Gastroesophageal sphincter (tissue), 3 donors: ENCODE data around the gene IZUMO2.

Experiments used
- CTCF ChIP-seq, 4 experiments: fragments of 200-600 bp in 2 of 4; fragments of 450-650 bp in 2 of 4; sonication (generic) in 1 of 4; IDR thresholded peaks; one replicate each; pipeline ENCODE4 v1.5.1; 2017 to 2019; ENCODE audit warnings: antibody characterized with exemption in 4 of 4, mild to moderate bottlenecking in 2 of 4, moderate library complexity in 2 of 4
- EP300 ChIP-seq: sonication (generic); formaldehyde crosslinking; IDR thresholded peaks from one replicate; pipeline ENCODE4 v1.6.1; 2017; ENCODE audit warnings: antibody characterized with exemption, mild to moderate bottlenecking
- POLR2A ChIP-seq, 2 donors: fragments of 450-650 bp; IDR thresholded peaks; one replicate each; pipeline ENCODE4 v1.6.1; 2017; ENCODE audit warnings: antibody characterized with exemption in 2 of 2, mild to moderate bottlenecking in 2 of 2, moderate library complexity in 1 of 2
- POLR2AphosphoS5 ChIP-seq: sonication (generic); formaldehyde crosslinking; IDR thresholded peaks from one replicate; pipeline ENCODE4 v1.6.1; 2017; ENCODE audit warnings: antibody characterized with exemption

GRCh38 chr19:50195224-50195623 lies 32.1 kb upstream of the IZUMO2 start:
- TF ChIP-seq CTCF (IDR thresholded peaks at IDR 0.05) (no peak), POLR2A (IDR thresholded peaks at IDR 0.05) (no peak), POLR2AphosphoS5 (no peak), EP300 (no peak)
